ENCODE results near the gene MARS1.

The MARS1 gene

DNA sequence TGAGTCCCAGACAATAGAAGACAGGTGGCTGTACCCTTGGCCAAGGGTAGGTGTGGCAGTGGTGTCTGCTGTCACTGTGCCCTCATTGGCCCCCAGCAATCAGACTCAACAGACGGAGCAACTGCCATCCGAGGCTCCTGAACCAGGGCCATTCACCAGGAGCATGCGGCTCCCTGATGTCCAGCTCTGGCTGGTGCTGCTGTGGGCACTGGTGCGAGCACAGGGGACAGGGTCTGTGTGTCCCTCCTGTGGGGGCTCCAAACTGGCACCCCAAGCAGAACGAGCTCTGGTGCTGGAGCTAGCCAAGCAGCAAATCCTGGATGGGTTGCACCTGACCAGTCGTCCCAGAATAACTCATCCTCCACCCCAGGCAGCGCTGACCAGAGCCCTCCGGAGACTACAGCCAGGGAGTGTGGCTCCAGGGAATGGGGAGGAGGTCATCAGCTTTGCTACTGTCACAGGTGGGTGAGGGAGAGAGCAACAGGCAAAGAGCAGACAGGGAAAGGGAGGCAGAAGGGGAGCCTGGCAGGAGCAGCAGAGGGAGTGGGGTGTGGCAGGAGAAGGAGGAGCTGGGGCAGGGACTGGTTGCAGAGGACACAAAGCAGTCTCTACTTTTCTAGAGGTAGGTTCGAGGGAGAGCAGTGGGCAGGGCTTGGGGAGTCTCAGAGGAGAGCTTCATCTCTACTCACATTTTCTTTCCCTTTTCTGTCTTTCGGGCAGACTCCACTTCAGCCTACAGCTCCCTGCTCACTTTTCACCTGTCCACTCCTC lies 32.3 kb upstream of the MARS1 start:
- TF ChIP-seq WT1 (tag by site-specific recombination; IDR thresholded peaks at IDR 0.05) (no peak), SCRT2 (tag by site-specific recombination; IDR thresholded peaks at IDR 0.05) (peak; percentile 100), ZNF791 (tag by site-specific recombination; IDR thresholded peaks at IDR 0.05) (no peak), KLF9 (tag by site-specific recombination; IDR thresholded peaks at IDR 0.05; ENCODE audit: low read depth) (peak; percentile 36; the same call in 1 of the 2 replicates), ZNF768 (tag by site-specific recombination; IDR thresholded peaks at IDR 0.05) (no peak), PRDM1 (tag by site-specific recombination; IDR thresholded peaks at IDR 0.05) (peak; percentile 57; the same call in 1 of the 2 replicates), SCRT1 (tag by site-specific recombination; IDR thresholded peaks at IDR 0.05; ENCODE audit: borderline replicate concordance) (peak; percentile 98), ZNF548 (tag by site-specific recombination; IDR thresholded peaks at IDR 0.05) (no peak), KLF1 (tag by site-specific recombination; IDR thresholded peaks at IDR 0.05) (peak; percentile 35; the same call in 1 of the 2 replicates), ZNF677 (tag by site-specific recombination; IDR thresholded peaks at IDR 0.05) (no peak), SP7 (tag by site-specific recombination; IDR thresholded peaks at IDR 0.05) (0 out of 2 replicates have a peak, but pooled peaks have one; percentile 17)
- TF ChIP-seq, protein P1, sequence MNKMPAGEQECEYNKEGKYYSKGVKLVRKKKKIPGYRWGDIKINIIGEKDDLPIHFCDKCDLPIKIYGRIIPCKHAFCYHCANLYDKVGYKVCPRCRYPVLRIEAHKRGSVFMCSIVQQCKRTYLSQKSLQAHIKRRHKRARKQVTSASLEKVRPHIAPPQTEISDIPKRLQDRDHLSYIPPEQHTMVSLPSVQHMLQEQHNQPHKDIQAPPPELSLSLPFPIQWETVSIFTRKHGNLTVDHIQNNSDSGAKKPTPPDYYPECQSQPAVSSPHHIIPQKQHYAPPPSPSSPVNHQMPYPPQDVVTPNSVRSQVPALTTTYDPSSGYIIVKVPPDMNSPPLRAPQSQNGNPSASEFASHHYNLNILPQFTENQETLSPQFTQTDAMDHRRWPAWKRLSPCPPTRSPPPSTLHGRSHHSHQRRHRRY (tag by site-specific recombination; IDR thresholded peaks at IDR 0.05) = no peak
- TF ChIP-seq, protein P2, sequence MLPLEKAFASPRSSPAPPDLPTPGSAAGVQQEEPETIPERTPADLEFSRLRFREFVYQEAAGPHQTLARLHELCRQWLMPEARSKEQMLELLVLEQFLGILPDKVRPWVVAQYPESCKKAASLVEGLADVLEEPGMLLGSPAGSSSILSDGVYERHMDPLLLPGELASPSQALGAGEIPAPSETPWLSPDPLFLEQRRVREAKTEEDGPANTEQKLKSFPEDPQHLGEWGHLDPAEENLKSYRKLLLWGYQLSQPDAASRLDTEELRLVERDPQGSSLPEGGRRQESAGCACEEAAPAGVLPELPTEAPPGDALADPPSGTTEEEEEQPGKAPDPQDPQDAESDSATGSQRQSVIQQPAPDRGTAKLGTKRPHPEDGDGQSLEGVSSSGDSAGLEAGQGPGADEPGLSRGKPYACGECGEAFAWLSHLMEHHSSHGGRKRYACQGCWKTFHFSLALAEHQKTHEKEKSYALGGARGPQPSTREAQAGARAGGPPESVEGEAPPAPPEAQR (tag by site-specific recombination; IDR thresholded peaks at IDR 0.05) = peak; percentile 22; the same call in 1 of the 2 replicates
- TF ChIP-seq, protein P3, sequence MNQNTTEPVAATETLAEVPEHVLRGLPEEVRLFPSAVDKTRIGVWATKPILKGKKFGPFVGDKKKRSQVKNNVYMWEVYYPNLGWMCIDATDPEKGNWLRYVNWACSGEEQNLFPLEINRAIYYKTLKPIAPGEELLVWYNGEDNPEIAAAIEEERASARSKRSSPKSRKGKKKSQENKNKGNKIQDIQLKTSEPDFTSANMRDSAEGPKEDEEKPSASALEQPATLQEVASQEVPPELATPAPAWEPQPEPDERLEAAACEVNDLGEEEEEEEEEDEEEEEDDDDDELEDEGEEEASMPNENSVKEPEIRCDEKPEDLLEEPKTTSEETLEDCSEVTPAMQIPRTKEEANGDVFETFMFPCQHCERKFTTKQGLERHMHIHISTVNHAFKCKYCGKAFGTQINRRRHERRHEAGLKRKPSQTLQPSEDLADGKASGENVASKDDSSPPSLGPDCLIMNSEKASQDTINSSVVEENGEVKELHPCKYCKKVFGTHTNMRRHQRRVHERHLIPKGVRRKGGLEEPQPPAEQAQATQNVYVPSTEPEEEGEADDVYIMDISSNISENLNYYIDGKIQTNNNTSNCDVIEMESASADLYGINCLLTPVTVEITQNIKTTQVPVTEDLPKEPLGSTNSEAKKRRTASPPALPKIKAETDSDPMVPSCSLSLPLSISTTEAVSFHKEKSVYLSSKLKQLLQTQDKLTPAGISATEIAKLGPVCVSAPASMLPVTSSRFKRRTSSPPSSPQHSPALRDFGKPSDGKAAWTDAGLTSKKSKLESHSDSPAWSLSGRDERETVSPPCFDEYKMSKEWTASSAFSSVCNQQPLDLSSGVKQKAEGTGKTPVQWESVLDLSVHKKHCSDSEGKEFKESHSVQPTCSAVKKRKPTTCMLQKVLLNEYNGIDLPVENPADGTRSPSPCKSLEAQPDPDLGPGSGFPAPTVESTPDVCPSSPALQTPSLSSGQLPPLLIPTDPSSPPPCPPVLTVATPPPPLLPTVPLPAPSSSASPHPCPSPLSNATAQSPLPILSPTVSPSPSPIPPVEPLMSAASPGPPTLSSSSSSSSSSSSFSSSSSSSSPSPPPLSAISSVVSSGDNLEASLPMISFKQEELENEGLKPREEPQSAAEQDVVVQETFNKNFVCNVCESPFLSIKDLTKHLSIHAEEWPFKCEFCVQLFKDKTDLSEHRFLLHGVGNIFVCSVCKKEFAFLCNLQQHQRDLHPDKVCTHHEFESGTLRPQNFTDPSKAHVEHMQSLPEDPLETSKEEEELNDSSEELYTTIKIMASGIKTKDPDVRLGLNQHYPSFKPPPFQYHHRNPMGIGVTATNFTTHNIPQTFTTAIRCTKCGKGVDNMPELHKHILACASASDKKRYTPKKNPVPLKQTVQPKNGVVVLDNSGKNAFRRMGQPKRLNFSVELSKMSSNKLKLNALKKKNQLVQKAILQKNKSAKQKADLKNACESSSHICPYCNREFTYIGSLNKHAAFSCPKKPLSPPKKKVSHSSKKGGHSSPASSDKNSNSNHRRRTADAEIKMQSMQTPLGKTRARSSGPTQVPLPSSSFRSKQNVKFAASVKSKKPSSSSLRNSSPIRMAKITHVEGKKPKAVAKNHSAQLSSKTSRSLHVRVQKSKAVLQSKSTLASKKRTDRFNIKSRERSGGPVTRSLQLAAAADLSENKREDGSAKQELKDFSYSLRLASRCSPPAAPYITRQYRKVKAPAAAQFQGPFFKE (tag by site-specific recombination; IDR thresholded peaks at IDR 0.05; ENCODE audit: borderline replicate concordance) = peak; percentile 36; the same call in 1 of the 2 replicates
- Histone ChIP-seq H3K9me3 (ENCODE audit: control insufficient read depth, insufficient read depth, low read depth, low read length) (no peaks in the 10 kb centered on the region), H3K4me3 (ENCODE audit: low read depth, low read length) (no peak overlapping the region), H3K27ac (ENCODE audit: extremely low read depth, low read depth, low read length) (peak overlapping the region; percentile 49; the same call in 1 of the 2 replicates), H3K36me3 (ENCODE audit: control insufficient read depth in 2 of 2, insufficient read depth in 1 of 2, low read length in 2 of 2) (no peaks in the 10 kb centered on the region), H3K4me1 (ENCODE audit: control insufficient read depth, insufficient read depth, low read length) (peaks cover 10% of the 10 kb centered on the region)
- POLR2A ChIA-PET = interaction anchor here (0.5 to 1.4 kb wide), 11 partner anchors 13 to 226 kb away, joined by 3 to 10 read pairs (median 4); partner anchors contain the start of gene SHMT2
- CTCF ChIA-PET = interaction anchor here (0.6 to 9.7 kb wide), 35 partner anchors 9 to 304 kb away, joined by 3 to 219 read pairs (median 5); partner anchors contain the start of genes INHBC, NXPH4 and SHMT2
